ENCODE measurements around the gene NOTUM. TPM values are rescaled to one million over a fixed set of nuclear protein-coding genes. Genes with fewer than 3 reads are reported as not detected.

NOTUM gene
- total and polyA plus RNA-seq, 2 donors (not counting 3 experiments of a cell fraction or from before 2014, with no cell fraction given) = not detected

DNA sequence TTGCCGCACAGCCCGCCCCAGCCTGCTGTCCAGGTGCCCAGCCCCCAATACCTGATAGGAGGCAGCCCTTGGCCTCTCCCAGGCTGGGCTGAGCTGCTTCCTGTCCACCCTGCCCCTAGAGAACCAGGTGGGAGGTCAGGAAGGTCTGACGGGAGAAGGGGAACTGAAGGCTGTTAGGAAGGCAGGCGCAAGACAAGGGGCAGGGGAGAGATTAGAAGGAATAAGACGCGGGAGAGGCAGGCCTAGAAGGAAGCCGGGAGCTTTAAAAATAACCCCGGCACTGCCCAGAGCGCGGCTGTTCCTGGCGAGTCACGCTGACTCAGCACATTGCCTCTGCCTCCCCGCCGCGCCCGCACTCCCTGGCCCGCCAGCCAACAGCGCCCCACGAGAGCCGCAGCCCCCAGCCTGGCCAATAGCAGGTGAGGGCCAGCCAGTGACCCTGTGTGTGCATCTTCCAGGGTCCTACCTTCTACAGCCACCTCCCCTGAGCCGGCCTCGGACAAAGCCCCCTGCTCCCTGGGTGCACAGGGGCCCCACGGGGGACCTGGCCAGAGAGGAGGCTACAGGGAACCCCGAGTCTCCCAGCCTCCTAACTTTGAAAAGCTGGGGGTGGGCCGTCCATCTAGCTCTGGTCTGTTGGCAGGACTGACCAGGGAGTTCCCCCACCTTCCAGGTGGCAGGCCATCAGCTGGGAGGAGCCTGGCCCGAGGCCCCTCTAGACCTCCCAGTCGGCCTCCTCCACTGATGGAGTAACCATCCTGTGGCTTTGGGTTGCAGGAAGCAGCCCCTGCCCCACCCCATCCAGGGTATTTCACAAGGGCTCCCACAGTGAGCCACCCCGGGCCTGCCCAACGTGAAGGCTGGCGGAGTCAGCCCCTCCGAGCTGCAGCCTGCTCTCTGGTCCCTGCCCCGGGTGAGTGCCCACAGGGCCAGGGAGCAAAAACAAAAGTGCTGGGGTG lies 37.4 kb downstream of the NOTUM start:
- Histone ChIP-seq H3K9ac (replicated peaks; ENCODE audit: extremely low read depth, insufficient read depth, low read length) (peak overlapping the region; percentile 45), H3K4me1 (ENCODE audit: control insufficient read depth, extremely low read depth, insufficient read depth, low read length) (peaks cover 17% of the 10 kb centered on the region), H4K20me1 (replicated peaks; ENCODE audit: control insufficient read depth, extremely low read depth, insufficient read depth, low read length) (no peaks in the 10 kb centered on the region), H2AFZ (ENCODE audit: low read depth, low read length) (no peak overlapping the region), H3K27ac (ENCODE audit: insufficient read depth, low read depth, low read length) (peak overlapping the region; percentile 53), H3K9me1 (replicated peaks; ENCODE audit: control insufficient read depth, extremely low read depth, insufficient read depth, low read length) (no peaks in the 10 kb centered on the region), H3K4me2 (ENCODE audit: insufficient read depth, low read length) (peak overlapping the region; percentile 35), H3K79me2 (ENCODE audit: control insufficient read depth, insufficient read depth, low read length) (peaks cover 71% of the 10 kb centered on the region), H3K9me3 (replicated peaks; ENCODE audit: control insufficient read depth, insufficient read depth, low read length) (no peaks in the 10 kb centered on the region), H3K27me3 (ENCODE audit: control insufficient read depth in 2 of 2, insufficient read depth in 2 of 2, low read length in 2 of 2) (no peaks in the 10 kb centered on the region), H3K4me3 (replicated peaks in 1 of 3; ENCODE audit: insufficient read depth in 1 of 3, low read depth in 1 of 3, low read length in 3 of 3) (no peak overlapping the region), H3K36me3 (ENCODE audit: control insufficient read depth in 2 of 2, extremely low read depth in 1 of 2, insufficient read depth in 2 of 2, low read length in 2 of 2) (peaks cover 0 to 26% of the 10 kb centered on the region in 2 experiments)
- intact Hi-C loops (cut with micrococcal nuclease) (no loop called here), dilution Hi-C loops (cut with MboI; ENCODE audit: extremely low pct_ligation_motif_present, low sequenced_read_pairs) (no loop called here)
- TF ChIP-seq, protein P1, sequence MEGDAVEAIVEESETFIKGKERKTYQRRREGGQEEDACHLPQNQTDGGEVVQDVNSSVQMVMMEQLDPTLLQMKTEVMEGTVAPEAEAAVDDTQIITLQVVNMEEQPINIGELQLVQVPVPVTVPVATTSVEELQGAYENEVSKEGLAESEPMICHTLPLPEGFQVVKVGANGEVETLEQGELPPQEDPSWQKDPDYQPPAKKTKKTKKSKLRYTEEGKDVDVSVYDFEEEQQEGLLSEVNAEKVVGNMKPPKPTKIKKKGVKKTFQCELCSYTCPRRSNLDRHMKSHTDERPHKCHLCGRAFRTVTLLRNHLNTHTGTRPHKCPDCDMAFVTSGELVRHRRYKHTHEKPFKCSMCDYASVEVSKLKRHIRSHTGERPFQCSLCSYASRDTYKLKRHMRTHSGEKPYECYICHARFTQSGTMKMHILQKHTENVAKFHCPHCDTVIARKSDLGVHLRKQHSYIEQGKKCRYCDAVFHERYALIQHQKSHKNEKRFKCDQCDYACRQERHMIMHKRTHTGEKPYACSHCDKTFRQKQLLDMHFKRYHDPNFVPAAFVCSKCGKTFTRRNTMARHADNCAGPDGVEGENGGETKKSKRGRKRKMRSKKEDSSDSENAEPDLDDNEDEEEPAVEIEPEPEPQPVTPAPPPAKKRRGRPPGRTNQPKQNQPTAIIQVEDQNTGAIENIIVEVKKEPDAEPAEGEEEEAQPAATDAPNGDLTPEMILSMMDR (IDR thresholded peaks at IDR 0.05; ENCODE audit: extremely low read depth in 1 of 2, insufficient read depth in 1 of 2, low read depth in 1 of 2, low read length in 2 of 2) = no peak
- TF ChIP-seq FOS (IDR thresholded peaks at IDR 0.05; ENCODE audit: borderline replicate concordance, insufficient read depth, low read length) = no peak
- no peak for TF ChIP-seq POLR2A (IDR thresholded peaks at IDR 0.05; ENCODE audit: low read depth, low read length)
- no peak for TF ChIP-seq POLR2AphosphoS5 (IDR thresholded peaks at IDR 0.05; ENCODE audit: insufficient read depth, low read depth, low read length)
- no peak for TF ChIP-seq GATA2 (IDR thresholded peaks at IDR 0.05; ENCODE audit: insufficient read depth, insufficient read length, low read depth, low read length)
- no peak for TF ChIP-seq MYC (IDR thresholded peaks at IDR 0.05; ENCODE audit: low read depth, low read length)
- TF ChIP-seq JUN (IDR thresholded peaks at IDR 0.05; ENCODE audit: borderline replicate concordance, insufficient read depth, insufficient read length, low read depth) = no peak
- no peak for TF ChIP-seq EZH2 (IDR thresholded peaks at IDR 0.05; ENCODE audit: borderline replicate concordance, low read depth, low read length, severe bottlenecking)
- TF ChIP-seq, protein P2, sequence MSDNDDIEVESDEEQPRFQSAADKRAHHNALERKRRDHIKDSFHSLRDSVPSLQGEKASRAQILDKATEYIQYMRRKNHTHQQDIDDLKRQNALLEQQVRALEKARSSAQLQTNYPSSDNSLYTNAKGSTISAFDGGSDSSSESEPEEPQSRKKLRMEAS (IDR thresholded peaks at IDR 0.05; ENCODE audit: insufficient read depth, insufficient read length) = no peak
- DNase-seq (ENCODE audit: low read depth, low spot score) (no peak), FAIRE-seq (no peak)
- ChIA-PET POLR2A (interaction anchor here (0.8 kb wide), 1 partner anchor 43 kb away, joined by 4 read pairs; no protein-coding TSS in a partner anchor), CTCF (interaction anchor here (1.3 to 1.6 kb wide), 2 partner anchors 13 to 36 kb away, joined by 4 to 5 read pairs; partner anchors contain the start of gene PCYT2)
- BruUV-seq (replicated peaks) = no TSS peak

Data from endothelial cell of umbilical vein (primary cell).